Amniotic epithelial cell (primary cell): ENCODE data around the gene STEAP2.

Source experiments
- DNase-seq: peaks from one replicate; pipeline ENCODE4 v3.0.0-alpha.2; 2010; ENCODE audit warnings: low read depth

STEAP2 gene

DNA sequence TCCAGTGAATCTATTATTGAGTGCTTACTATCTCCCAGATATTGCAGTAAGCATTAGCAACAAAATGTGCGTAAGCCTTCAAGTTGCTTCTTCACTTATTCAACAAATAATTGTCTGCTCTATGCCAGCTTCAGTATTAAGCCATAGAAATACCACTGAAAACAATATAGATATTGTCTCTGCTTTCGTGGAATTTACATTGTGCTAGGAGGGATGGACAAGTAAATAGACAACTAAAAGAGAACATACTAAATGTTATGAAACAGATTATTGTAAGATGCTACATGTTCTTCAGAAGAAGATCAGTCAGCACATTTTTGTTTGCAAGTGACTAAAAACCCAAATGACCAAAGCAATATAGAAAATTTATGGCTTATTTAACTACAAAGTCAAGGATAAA is 60.7 kb downstream of the STEAP2 start:
- DNase-seq, result no peak

DNA sequence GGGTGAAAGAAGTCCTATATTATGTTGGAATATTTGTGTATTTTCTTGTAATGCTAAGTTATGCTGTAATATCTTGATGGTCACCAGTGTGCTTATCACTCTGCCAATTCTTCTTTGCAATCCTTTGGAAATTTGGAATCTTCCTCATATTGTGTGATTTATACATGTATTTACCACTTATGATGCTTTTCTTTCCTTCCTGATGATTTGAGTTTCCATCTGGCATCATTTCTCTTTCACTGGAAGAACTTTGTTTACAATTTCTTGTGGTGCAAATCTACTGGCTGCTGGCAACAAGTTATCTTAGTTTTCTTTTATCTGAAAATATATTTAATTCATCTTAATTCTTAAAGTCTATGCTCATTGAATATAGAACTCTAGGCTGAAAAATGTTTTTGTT is 62.6 kb downstream of the STEAP2 start:
- DNase-seq, result no peak

DNA sequence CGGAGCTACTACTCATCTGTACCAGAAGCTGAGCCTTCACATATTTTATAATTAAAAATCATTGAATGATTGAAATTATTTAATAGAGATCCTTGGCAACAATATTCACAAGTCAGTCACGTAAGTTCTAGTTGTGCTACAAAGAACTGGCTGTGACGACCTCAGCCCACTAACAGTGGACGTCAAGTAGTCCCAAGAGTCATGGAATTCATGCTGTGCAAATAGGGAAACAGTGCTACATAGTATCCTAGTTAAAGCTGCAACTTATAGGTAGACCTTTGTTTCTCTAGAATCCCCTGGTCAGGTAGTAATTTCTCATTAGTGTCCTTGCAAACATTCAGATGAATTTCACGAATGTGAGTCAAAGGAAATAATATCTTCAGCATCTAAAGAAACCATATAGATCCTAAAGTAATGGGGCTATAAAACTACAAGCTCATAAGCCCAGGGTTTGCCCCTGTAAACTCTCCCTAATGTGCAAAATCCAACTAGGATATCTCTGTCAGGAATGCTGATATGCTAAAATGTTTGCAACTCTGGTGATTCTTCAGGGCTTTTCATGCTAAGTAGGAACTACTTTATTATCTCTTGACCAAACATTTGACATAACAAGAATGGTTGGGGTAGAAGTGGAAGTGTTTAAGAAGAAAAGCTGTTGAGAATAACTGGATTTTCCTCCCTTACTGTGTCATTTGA is 64.6 kb downstream of the STEAP2 start:
- no peak for DNase-seq
